ENCODE results near the gene PARP9.
"Not testable (repeated sequence)": the region's sequence is repeated elsewhere in the genome, so short reads cannot be mapped to it uniquely, and the experiment has no call there.

Gene PARP9

GRCh38 chr3:122513386-122514122 lies 50.5 kb downstream of the PARP9 start:
- Histone ChIP-seq H3K9ac (ENCODE audit: low read length) (peak overlapping the region; percentile 71), H3K27ac (ENCODE audit: low read length) (0 out of 2 replicates have a peak overlapping the region, but pooled peaks have one; percentile 2), H3K9me3 (ENCODE audit: insufficient read depth, low read length) (no peaks in the 10 kb centered on the region), H3K27me3 (ENCODE audit: low read depth, low read length) (no peaks in the 10 kb centered on the region), H3K79me2 (ENCODE audit: low read length) (peaks cover 61% of the 10 kb centered on the region), H2AFZ (ENCODE audit: low read depth, low read length) (no peak overlapping the region), H3K36me3 (replicated peaks; ENCODE audit: low read depth, low read length) (peaks cover 4% of the 10 kb centered on the region), H3K4me1 (ENCODE audit: low read length) (peaks cover 9% of the 10 kb centered on the region), H4K20me1 (ENCODE audit: insufficient read depth, low read length) (peaks cover 53% of the 10 kb centered on the region), H3K4me3 (ENCODE audit: low read length) (peak overlapping the region; percentile 88), H3K4me2 (ENCODE audit: low read length) (peak overlapping the region; percentile 78)
- TF ChIP-seq EZH2phosphoT487 (IDR thresholded peaks at IDR 0.05; ENCODE audit: low read depth) = no peak
- no peak for TF ChIP-seq CTCF (IDR thresholded peaks at IDR 0.05; ENCODE audit: low read depth, low read length)

GRCh38 chr3:122512284-122512683 lies 51.8 kb downstream of the PARP9 start:
- peaks cover 10% of the 10 kb centered on the region for H3K4me1 ChIP-seq (ENCODE audit: low read length)
- H3K4me2 ChIP-seq (ENCODE audit: low read length) = no peak overlapping the region
- no peak overlapping the region for H3K4me3 ChIP-seq (ENCODE audit: low read length)

GRCh38 chr3:122510878-122511535 lies 53.1 kb downstream of the PARP9 start:
- no peak overlapping the region for H3K27ac ChIP-seq (ENCODE audit: low read length)
- H3K36me3 ChIP-seq (replicated peaks; ENCODE audit: low read depth, low read length) = peaks cover 8% of the 10 kb centered on the region
- peaks cover 86% of the 10 kb centered on the region for H3K79me2 ChIP-seq (ENCODE audit: low read length)
- no peak overlapping the region for H3K4me2 ChIP-seq (ENCODE audit: low read length)
- TF ChIP-seq CTCF (IDR thresholded peaks at IDR 0.05; ENCODE audit: low read depth, low read length) (no peak), EZH2phosphoT487 (IDR thresholded peaks at IDR 0.05; ENCODE audit: low read depth) (no peak)
- no peak overlapping the region for H3K4me3 ChIP-seq (ENCODE audit: low read length)
- H3K4me1 ChIP-seq (ENCODE audit: low read length) = peaks cover 10% of the 10 kb centered on the region
- no peak overlapping the region for H2AFZ ChIP-seq (ENCODE audit: low read depth, low read length)
- no peaks in the 10 kb centered on the region for H3K9me3 ChIP-seq (ENCODE audit: insufficient read depth, low read length)
- peaks cover 70% of the 10 kb centered on the region for H4K20me1 ChIP-seq (ENCODE audit: insufficient read depth, low read length)
- no peaks in the 10 kb centered on the region for H3K27me3 ChIP-seq (ENCODE audit: low read depth, low read length)
- H3K9ac ChIP-seq (ENCODE audit: low read length) = no peak overlapping the region

More at GRCh38 chr3:122512284-122512683, 51.8 kb downstream of the PARP9 start:
- H3K27me3 ChIP-seq (ENCODE audit: low read depth, low read length) = no peaks in the 10 kb centered on the region
- no peak overlapping the region for H3K27ac ChIP-seq (ENCODE audit: low read length)
- H4K20me1 ChIP-seq (ENCODE audit: insufficient read depth, low read length) = peaks cover 63% of the 10 kb centered on the region
- TF ChIP-seq CTCF (IDR thresholded peaks at IDR 0.05; ENCODE audit: low read depth, low read length) (no peak), EZH2phosphoT487 (IDR thresholded peaks at IDR 0.05; ENCODE audit: low read depth) (no peak)
- H3K9ac ChIP-seq (ENCODE audit: low read length) = no peak overlapping the region
- H2AFZ ChIP-seq (ENCODE audit: low read depth, low read length) = no peak overlapping the region
- H3K9me3 ChIP-seq (ENCODE audit: insufficient read depth, low read length) = no peaks in the 10 kb centered on the region
- H3K79me2 ChIP-seq (ENCODE audit: low read length) = peaks cover 73% of the 10 kb centered on the region
- peaks cover 8% of the 10 kb centered on the region for H3K36me3 ChIP-seq (replicated peaks; ENCODE audit: low read depth, low read length)

GRCh38 chr3:122508944-122509343 lies 55.2 kb downstream of the PARP9 start:
- H3K9ac ChIP-seq (ENCODE audit: low read length); H3K27me3 ChIP-seq (ENCODE audit: low read depth, low read length); H3K9me3 ChIP-seq (ENCODE audit: insufficient read depth, low read length); H3K4me2 ChIP-seq (ENCODE audit: low read length); H3K27ac ChIP-seq (ENCODE audit: low read length); H3K4me3 ChIP-seq (ENCODE audit: low read length); H2AFZ ChIP-seq (ENCODE audit: low read depth, low read length): not testable (repeated sequence)
- H3K4me1 ChIP-seq (ENCODE audit: low read length) = peaks cover 10% of the 10 kb centered on the region
- H3K36me3 ChIP-seq (replicated peaks; ENCODE audit: low read depth, low read length) = peaks cover 12% of the 10 kb centered on the region
- peaks cover 100% of the 10 kb centered on the region for H3K79me2 ChIP-seq (ENCODE audit: low read length)
- H4K20me1 ChIP-seq (ENCODE audit: insufficient read depth, low read length) = peaks cover 86% of the 10 kb centered on the region

Data from OCI-LY3 (cell line).